ENCODE results near the gene CEP89. TPM values are rescaled to one million over a fixed set of nuclear protein-coding genes. Genes with fewer than 3 reads are reported as not detected.
"Not testable (repeated sequence)": the region's sequence is repeated elsewhere in the genome, so short reads cannot be mapped to it uniquely, and the experiment has no call there.

Gene CEP89
- total RNA-seq, 1 donor from 2014 or later, result 42.5 TPM

GRCh38 chr19:32842061-32842460 is 129.7 kb downstream of the CEP89 start:
- TF ChIP-seq CTCF (IDR thresholded peaks at IDR 0.05; ENCODE audit: partially characterized antibody, unreplicated experiment), result no peak
- DNase-seq, result no peak
- Mint-ChIP-seq H3K9me3 (ENCODE audit: unreplicated experiment) (no peaks in the 10 kb centered on the region), H3K27ac (ENCODE audit: unreplicated experiment) (no peak overlapping the region), H3K4me3 (ENCODE audit: unreplicated experiment) (no peak overlapping the region), H3K27me3 (ENCODE audit: unreplicated experiment) (peaks cover under 1% of the 10 kb centered on the region), H3K4me1 (ENCODE audit: low read depth, unreplicated experiment) (no peaks in the 10 kb centered on the region), H3K36me3 (ENCODE audit: unreplicated experiment) (no peaks in the 10 kb centered on the region)

DNA sequence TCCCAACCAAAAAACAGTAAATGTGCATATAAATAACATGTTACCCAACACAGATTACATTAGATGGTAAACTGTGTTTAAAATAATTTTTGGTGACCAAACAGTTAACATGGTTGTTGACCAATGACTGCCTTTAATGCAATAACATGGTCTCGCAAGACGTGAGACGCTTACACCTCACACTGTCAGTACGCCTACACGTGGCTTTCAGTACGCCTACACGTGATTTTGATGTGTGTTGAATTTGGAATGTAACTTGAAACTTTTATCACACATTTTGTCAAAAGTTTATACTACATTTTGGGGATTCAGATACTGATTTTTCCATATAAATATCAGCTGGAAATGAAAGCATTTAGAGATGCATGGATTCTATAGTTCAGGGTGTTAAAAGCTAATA is 134.2 kb downstream of the CEP89 start:
- no peak for TF ChIP-seq CTCF (IDR thresholded peaks at IDR 0.05; ENCODE audit: partially characterized antibody, unreplicated experiment)
- Mint-ChIP-seq H3K4me3 (ENCODE audit: unreplicated experiment) (no peak overlapping the region), H3K4me1 (ENCODE audit: low read depth, unreplicated experiment) (no peaks in the 10 kb centered on the region), H3K36me3 (ENCODE audit: unreplicated experiment) (no peaks in the 10 kb centered on the region), H3K27ac (ENCODE audit: unreplicated experiment) (no peak overlapping the region), H3K9me3 (ENCODE audit: unreplicated experiment) (no peaks in the 10 kb centered on the region), H3K27me3 (ENCODE audit: unreplicated experiment) (peaks cover 4% of the 10 kb centered on the region)
- DNase-seq, result no peak

GRCh38 chr19:32833388-32833787 is 138.4 kb downstream of the CEP89 start:
- H3K27ac Mint-ChIP-seq (ENCODE audit: unreplicated experiment); H3K4me3 Mint-ChIP-seq (ENCODE audit: unreplicated experiment); H3K4me1 Mint-ChIP-seq (ENCODE audit: low read depth, unreplicated experiment); DNase-seq; H3K36me3 Mint-ChIP-seq (ENCODE audit: unreplicated experiment); H3K27me3 Mint-ChIP-seq (ENCODE audit: unreplicated experiment); H3K9me3 Mint-ChIP-seq (ENCODE audit: unreplicated experiment): not testable (repeated sequence)

- H3K9me3 Mint-ChIP-seq (ENCODE audit: unreplicated experiment); H3K4me1 Mint-ChIP-seq (ENCODE audit: low read depth, unreplicated experiment); H3K4me3 Mint-ChIP-seq (ENCODE audit: unreplicated experiment); H3K36me3 Mint-ChIP-seq (ENCODE audit: unreplicated experiment); H3K27ac Mint-ChIP-seq (ENCODE audit: unreplicated experiment); H3K27me3 Mint-ChIP-seq (ENCODE audit: unreplicated experiment); DNase-seq: not testable (repeated sequence)
These were observed 138.9 kb downstream of the CEP89 start for GRCh38 chr19:32832825-32833224.

DNA sequence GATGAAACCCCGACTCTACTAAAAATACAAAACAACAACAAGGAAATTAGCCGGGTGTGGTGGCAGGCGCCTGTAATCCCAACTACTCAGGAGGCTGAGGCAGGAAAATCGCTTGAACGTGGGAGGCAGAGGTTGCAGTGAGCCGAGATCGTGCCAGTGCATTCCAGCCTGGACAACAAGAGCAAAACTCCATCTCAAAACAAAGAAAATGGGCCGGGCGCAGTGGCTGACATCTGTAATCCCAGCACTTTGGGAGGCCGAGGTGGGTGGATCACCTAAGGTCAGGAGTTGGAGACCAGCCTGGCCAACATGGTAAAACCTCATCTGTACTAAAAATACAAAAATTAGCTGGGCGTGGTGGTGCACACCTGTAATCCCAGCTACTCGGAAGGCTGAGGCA is 139.7 kb downstream of the CEP89 start:
- H3K27ac Mint-ChIP-seq (ENCODE audit: unreplicated experiment); H3K4me1 Mint-ChIP-seq (ENCODE audit: low read depth, unreplicated experiment); H3K27me3 Mint-ChIP-seq (ENCODE audit: unreplicated experiment); H3K4me3 Mint-ChIP-seq (ENCODE audit: unreplicated experiment); DNase-seq; H3K9me3 Mint-ChIP-seq (ENCODE audit: unreplicated experiment); H3K36me3 Mint-ChIP-seq (ENCODE audit: unreplicated experiment): not testable (repeated sequence)

DNA sequence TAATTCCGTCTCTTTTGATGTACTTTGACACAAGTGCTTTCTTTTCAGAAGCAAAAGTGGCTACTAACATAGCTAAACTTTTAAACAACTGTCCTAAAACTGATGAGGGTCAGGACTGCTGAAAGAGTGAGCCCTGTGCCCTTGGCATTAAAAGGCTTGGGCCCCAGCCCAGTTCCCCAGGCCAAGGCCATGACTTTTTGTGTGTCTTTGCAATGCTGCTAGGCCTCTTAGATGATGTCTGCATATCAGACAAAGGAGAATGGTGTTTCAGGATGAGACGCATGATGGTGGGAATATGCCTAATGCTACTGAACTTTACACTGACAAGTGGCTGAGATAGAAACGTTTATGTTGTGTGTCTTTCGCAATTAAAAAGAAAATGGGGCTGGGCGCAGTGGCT is 140.1 kb downstream of the CEP89 start:
- peaks cover 2% of the 10 kb centered on the region for H3K27me3 Mint-ChIP-seq (ENCODE audit: unreplicated experiment)
- no peak for TF ChIP-seq CTCF (IDR thresholded peaks at IDR 0.05; ENCODE audit: partially characterized antibody, unreplicated experiment)
- DNase-seq, result no peak
- H3K4me3 Mint-ChIP-seq (ENCODE audit: unreplicated experiment), result no peak overlapping the region
- peaks cover 2% of the 10 kb centered on the region for H3K9me3 Mint-ChIP-seq (ENCODE audit: unreplicated experiment)
- no peaks in the 10 kb centered on the region for H3K4me1 Mint-ChIP-seq (ENCODE audit: low read depth, unreplicated experiment)
- no peak overlapping the region for H3K27ac Mint-ChIP-seq (ENCODE audit: unreplicated experiment)
- no peaks in the 10 kb centered on the region for H3K36me3 Mint-ChIP-seq (ENCODE audit: unreplicated experiment)

Measured in glutamatergic neuron (in vitro differentiated cells).